ENCODE measurements around the gene KCNH3. TPM values are rescaled to one million over a fixed set of nuclear protein-coding genes. Genes with fewer than 3 reads are reported as not detected.

Gene KCNH3
- 0.39 TPM in 1 of 2 replicates, not detected in the other for total RNA-seq

GRCh38 chr12:49538510-49539403, at the start of gene KCNH3:
Gene KCNH3 (plus strand): TSS chr12:49539030. CDS start chr12:49539417, 387 bp downstream.

GRCh38 chr12:49567611-49568441, 29.0 kb downstream of the KCNH3 start, which contains the start of gene MCRS1:
Gene MCRS1 (minus strand): TSS chr12:49568142. CDS start chr12:49566731, 1,411 bp downstream.

GRCh38 chr12:49605539-49605938, 66.7 kb downstream of the KCNH3 start, which contains the start of gene FAM186B:
Gene FAM186B (minus strand): TSS chr12:49605639. CDS start chr12:49605477, 162 bp downstream.

Other genes with a start within 250 kb of the KCNH3 start
- gene PRPH, start 243.9 kb upstream of the KCNH3 start, total RNA-seq = 0.16 TPM in 1 of 2 replicates, not detected in the other
- 6.7 and 23.1 TPM in 2 replicates for gene TROAP, start 215.8 kb upstream of the KCNH3 start, total RNA-seq
- 0.38 TPM in 1 of 2 replicates, not detected in the other for gene C1QL4, start 201.8 kb upstream of the KCNH3 start, total RNA-seq
- 0.11 TPM in 1 of 2 replicates, not detected in the other for gene DNAJC22, start 192.1 kb upstream of the KCNH3 start, total RNA-seq
- gene SPATS2, start 171.6 kb upstream of the KCNH3 start, total RNA-seq = 24.4 and 31.1 TPM in 2 replicates
- 69.7 and 76.0 TPM in 2 replicates for gene MCRS1, start 29.1 kb downstream of the KCNH3 start, total RNA-seq
- 0.08 and 0.15 TPM in 2 replicates for gene FAM186B, start 66.6 kb downstream of the KCNH3 start, total RNA-seq
- gene PRPF40B, start 84.5 kb downstream of the KCNH3 start, total RNA-seq = 15.1 and 18.0 TPM in 2 replicates
- gene FMNL3, start 168.4 kb downstream of the KCNH3 start, total RNA-seq = 7.8 and 16.9 TPM in 2 replicates
- 390 and 469 TPM in 2 replicates for gene TMBIM6, start 202.5 kb downstream of the KCNH3 start, total RNA-seq